K562 (cell line): ENCODE results near the gene AGPAT4. TPM values are rescaled to one million over a fixed set of nuclear protein-coding genes. Genes with fewer than 3 reads are reported as not detected.
A peak's percentile ranks its signal among the peaks of the same experiment; 100 is the strongest.

Source experiments
- CBX3 ChIP-seq, 2 experiments: IDR thresholded peaks; 1 replicate in 1 of 2; 2 replicates in 1 of 2; pipeline ENCODE4 v1.6.1; 2012; ENCODE audit warnings: inconsistent platforms in 2 of 2, low read length in 2 of 2, borderline replicate concordance in 1 of 2, control low read depth in 1 of 2
- CREB1 ChIP-seq, 2 experiments: sonication (generic) in 1 of 2; formaldehyde crosslinking in 1 of 2; IDR thresholded peaks; 2 replicates each; pipeline versions ENCODE4 v1.6.1 to v1.8.0; 2012 to 2022; ENCODE audit warnings: inconsistent platforms in 1 of 2, mild to moderate bottlenecking in 1 of 2, missing genetic modification reagents in 1 of 2, moderate library complexity in 1 of 2
- NUFIP1 ChIP-seq: fragments of 450-650 bp; IDR thresholded peaks from 2 replicates; pipeline ENCODE4 v1.6.1; 2018; ENCODE audit not compliant: partially characterized antibody
- PURB ChIP-seq: sonication (generic); formaldehyde crosslinking; IDR thresholded peaks from 2 replicates; pipeline ENCODE4 v1.9.0; 2021; ENCODE audit warnings: low read depth, mild to moderate bottlenecking, missing genetic modification reagents
- ZFX ChIP-seq: sonication (generic); formaldehyde crosslinking; IDR thresholded peaks from 2 replicates; pipeline ENCODE4 v1.8.0; 2022; ENCODE audit warnings: mild to moderate bottlenecking, missing genetic modification reagents, moderate library complexity
- ZNF23 ChIP-seq: fragments of 250-450 bp; sonication (Bioruptor Pico); IDR thresholded peaks from 2 replicates; pipeline ENCODE4 v1.4.0; 2020; ENCODE audit warnings: mild to moderate bottlenecking
- ZNF57 ChIP-seq: fragments of 450-650 bp; formaldehyde crosslinking; IDR thresholded peaks from 2 replicates; pipeline ENCODE4 v1.4.0; 2020; ENCODE audit warnings: mild to moderate bottlenecking, moderate library complexity
- ZNF695 ChIP-seq: fragments of 450-650 bp; formaldehyde crosslinking; IDR thresholded peaks from 2 replicates; pipeline ENCODE4 v1.4.0; 2020; ENCODE audit warnings: mild to moderate bottlenecking, moderate library complexity
- polyA plus RNA-seq, 8 experiments: library from polyadenylated mRNA; depleted of rRNA in 4 of 8; stranded (reverse) in 5 of 8; unstranded in 3 of 8; fragments of >200 nt; fragmentation: Nextera tagmentation in 2 of 8; fragmentation: Illumina TruSeq in 1 of 8; extraction: Ambion mirVana in 2 of 8; extraction: Trizol in 1 of 8; gene quantifications; 2 replicates each; pipeline versions ENCODE4 v1.2.1 to v1.2.3, GENCODE V29; 2011 to 2014; ENCODE audit warnings: inconsistent platforms in 1 of 8, missing spikeins in 1 of 8
- total RNA-seq, 7 experiments: library from RNA; depleted of rRNA in 6 of 7; stranded (reverse); fragments of >200 nt in 6 of 7; fragmentation: Illumina TruSeq in 2 of 7; extraction: Trizol in 2 of 7; gene quantifications; 2 replicates each; pipeline versions ENCODE4 v1.2.1 to v1.2.3, GENCODE V29; 2011 to 2021; ENCODE audit warnings: low replicate concordance in 1 of 7
- TF ChIP-seq, protein P1 (sequence below): IDR thresholded peaks from 2 replicates; pipeline ENCODE4 v1.6.1; 2016; ENCODE audit warnings: missing genetic modification characterization, missing compliant biosample characterization
- TF ChIP-seq, protein P2 (sequence below): IDR thresholded peaks from 3 replicates; pipeline ENCODE4 v1.6.1; 2011; ENCODE audit warnings: borderline replicate concordance, mild to moderate bottlenecking; ENCODE audit not compliant: insufficient read length, insufficient read depth
- TF ChIP-seq, protein P3 (sequence below): fragments of 250-450 bp; sonication (Bioruptor Pico); IDR thresholded peaks from 2 replicates; pipeline ENCODE4 v1.8.0; 2021; ENCODE audit warnings: borderline replicate concordance, mild to moderate bottlenecking, moderate library complexity; ENCODE audit not compliant: poor library complexity, severe bottlenecking
- TF ChIP-seq, protein P4 (sequence below): fragments of 450-650 bp; IDR thresholded peaks from 2 replicates; pipeline ENCODE4 v1.7.1; 2018; ENCODE audit warnings: mild to moderate bottlenecking, low read depth; ENCODE audit not compliant: partially characterized antibody
- TF ChIP-seq, protein P5 (sequence below): fragments of 450-650 bp; IDR thresholded peaks from 2 replicates; pipeline ENCODE4 v1.6.1; 2016; ENCODE audit warnings: low read depth, mild to moderate bottlenecking, moderate library complexity
- TF ChIP-seq, protein P6 (sequence below): fragments of 250-450 bp; sonication (Bioruptor Pico); IDR thresholded peaks from 2 replicates; pipeline ENCODE4 v1.4.0; 2020; ENCODE audit warnings: mild to moderate bottlenecking, moderate library complexity
- TF ChIP-seq, protein P7 (sequence below): sonication (generic); formaldehyde crosslinking; IDR thresholded peaks from 2 replicates; pipeline ENCODE4 v1.8.1; 2023; ENCODE audit warnings: mild to moderate bottlenecking, missing genetic modification reagents

The AGPAT4 gene
- total and polyA plus RNA-seq, 9 of the 15 experiments (the other 6 are each of a cell fraction or from before 2014, with no cell fraction given), result 2.2 to 15.0 (median 5.7) TPM

DNA sequence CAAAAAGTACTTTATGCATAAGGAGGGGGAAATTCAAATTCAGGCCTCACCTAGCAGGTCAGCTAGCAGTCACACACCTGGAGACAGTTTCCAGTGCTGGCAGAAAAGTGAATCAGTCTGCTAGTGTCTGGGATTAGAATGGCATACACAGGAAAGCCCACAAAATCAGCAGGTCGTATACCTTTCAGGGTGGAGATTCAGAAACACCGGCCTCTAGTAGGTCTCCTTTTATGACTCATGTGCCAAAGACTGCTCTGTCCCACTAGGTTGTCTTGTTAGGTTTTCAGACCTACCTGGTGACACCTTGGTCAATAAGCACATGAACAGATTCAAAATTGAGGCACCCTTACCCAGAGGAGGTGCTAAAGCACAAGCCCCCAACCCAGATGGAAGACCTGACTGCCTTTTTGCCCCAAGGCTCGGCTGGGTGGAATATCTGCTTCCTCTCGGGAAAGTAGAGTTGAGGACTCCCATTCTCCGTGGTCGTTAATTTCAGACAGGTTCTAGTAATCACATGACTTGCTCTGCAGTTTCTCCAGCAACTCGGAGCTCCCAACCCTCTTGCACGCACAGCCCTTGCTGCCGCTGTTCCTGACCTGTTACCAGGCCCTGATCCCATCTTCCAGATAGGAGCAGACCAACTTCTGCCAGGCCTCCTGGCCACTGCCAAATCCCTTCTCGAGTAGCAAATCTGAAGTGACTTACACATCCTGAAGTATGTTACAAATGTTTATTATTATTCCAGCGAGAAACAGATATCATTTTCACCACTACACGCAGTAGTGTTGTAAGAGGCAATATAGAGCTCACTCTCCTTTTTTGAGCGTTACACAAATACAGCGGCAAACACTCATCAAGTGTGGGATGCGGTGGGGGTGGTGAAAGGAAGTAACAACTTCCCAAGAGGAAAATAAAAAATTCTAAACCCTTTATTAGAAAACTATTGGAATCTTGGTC is 46.6 kb downstream of the AGPAT4 start (continued):
- TF ChIP-seq, protein P1, sequence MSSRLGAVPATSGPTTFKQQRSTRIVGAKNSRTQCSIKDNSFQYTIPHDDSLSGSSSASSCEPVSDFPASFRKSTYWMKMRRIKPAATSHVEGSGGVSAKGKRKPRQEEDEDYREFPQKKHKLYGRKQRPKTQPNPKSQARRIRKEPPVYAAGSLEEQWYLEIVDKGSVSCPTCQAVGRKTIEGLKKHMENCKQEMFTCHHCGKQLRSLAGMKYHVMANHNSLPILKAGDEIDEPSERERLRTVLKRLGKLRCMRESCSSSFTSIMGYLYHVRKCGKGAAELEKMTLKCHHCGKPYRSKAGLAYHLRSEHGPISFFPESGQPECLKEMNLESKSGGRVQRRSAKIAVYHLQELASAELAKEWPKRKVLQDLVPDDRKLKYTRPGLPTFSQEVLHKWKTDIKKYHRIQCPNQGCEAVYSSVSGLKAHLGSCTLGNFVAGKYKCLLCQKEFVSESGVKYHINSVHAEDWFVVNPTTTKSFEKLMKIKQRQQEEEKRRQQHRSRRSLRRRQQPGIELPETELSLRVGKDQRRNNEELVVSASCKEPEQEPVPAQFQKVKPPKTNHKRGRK (tag), result no peak
- TF ChIP-seq, protein P2, sequence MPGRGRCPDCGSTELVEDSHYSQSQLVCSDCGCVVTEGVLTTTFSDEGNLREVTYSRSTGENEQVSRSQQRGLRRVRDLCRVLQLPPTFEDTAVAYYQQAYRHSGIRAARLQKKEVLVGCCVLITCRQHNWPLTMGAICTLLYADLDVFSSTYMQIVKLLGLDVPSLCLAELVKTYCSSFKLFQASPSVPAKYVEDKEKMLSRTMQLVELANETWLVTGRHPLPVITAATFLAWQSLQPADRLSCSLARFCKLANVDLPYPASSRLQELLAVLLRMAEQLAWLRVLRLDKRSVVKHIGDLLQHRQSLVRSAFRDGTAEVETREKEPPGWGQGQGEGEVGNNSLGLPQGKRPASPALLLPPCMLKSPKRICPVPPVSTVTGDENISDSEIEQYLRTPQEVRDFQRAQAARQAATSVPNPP, result no peak
- TF ChIP-seq PURB (CRISPR knock-in tag) (no peak), CREB1 (IDR thresholded peaks at IDR 0.05) (peak; percentile 10; the same call in 1 of the 2 replicates), CREB1 (CRISPR knock-in tag; IDR thresholded peaks at IDR 0.05) (no peak), NUFIP1 (no peak), ZNF57 (no peak), ZNF23 (CRISPR knock-in tag) (no peak), ZFX (CRISPR knock-in tag) (peak; percentile 32; the same call in 1 of the 2 replicates), CBX3 (IDR thresholded peaks at IDR 0.05; ENCODE audit: borderline replicate concordance in 1 of 2, low read length in 2 of 2) (no peak), ZNF695 (no peak)
- TF ChIP-seq, protein P3, sequence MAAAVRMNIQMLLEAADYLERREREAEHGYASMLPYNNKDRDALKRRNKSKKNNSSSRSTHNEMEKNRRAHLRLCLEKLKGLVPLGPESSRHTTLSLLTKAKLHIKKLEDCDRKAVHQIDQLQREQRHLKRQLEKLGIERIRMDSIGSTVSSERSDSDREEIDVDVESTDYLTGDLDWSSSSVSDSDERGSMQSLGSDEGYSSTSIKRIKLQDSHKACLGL, result peak; percentile 3
- TF ChIP-seq, protein P4, sequence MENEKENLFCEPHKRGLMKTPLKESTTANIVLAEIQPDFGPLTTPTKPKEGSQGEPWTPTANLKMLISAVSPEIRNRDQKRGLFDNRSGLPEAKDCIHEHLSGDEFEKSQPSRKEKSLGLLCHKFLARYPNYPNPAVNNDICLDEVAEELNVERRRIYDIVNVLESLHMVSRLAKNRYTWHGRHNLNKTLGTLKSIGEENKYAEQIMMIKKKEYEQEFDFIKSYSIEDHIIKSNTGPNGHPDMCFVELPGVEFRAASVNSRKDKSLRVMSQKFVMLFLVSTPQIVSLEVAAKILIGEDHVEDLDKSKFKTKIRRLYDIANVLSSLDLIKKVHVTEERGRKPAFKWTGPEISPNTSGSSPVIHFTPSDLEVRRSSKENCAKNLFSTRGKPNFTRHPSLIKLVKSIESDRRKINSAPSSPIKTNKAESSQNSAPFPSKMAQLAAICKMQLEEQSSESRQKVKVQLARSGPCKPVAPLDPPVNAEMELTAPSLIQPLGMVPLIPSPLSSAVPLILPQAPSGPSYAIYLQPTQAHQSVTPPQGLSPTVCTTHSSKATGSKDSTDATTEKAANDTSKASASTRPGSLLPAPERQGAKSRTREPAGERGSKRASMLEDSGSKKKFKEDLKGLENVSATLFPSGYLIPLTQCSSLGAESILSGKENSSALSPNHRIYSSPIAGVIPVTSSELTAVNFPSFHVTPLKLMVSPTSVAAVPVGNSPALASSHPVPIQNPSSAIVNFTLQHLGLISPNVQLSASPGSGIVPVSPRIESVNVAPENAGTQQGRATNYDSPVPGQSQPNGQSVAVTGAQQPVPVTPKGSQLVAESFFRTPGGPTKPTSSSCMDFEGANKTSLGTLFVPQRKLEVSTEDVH, result no peak
- TF ChIP-seq, protein P5, sequence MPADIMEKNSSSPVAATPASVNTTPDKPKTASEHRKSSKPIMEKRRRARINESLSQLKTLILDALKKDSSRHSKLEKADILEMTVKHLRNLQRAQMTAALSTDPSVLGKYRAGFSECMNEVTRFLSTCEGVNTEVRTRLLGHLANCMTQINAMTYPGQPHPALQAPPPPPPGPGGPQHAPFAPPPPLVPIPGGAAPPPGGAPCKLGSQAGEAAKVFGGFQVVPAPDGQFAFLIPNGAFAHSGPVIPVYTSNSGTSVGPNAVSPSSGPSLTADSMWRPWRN, result no peak
- TF ChIP-seq, protein P6, sequence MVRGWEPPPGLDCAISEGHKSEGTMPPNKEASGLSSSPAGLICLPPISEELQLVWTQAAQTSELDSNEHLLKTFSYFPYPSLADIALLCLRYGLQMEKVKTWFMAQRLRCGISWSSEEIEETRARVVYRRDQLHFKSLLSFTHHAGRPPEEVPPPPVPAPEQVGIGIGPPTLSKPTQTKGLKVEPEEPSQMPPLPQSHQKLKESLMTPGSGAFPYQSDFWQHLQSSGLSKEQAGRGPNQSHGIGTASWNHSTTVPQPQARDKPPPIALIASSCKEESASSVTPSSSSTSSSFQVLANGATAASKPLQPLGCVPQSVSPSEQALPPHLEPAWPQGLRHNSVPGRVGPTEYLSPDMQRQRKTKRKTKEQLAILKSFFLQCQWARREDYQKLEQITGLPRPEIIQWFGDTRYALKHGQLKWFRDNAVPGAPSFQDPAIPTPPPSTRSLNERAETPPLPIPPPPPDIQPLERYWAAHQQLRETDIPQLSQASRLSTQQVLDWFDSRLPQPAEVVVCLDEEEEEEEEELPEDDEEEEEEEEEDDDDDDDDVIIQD (CRISPR knock-in tag), result no peak
- TF ChIP-seq, protein P7, sequence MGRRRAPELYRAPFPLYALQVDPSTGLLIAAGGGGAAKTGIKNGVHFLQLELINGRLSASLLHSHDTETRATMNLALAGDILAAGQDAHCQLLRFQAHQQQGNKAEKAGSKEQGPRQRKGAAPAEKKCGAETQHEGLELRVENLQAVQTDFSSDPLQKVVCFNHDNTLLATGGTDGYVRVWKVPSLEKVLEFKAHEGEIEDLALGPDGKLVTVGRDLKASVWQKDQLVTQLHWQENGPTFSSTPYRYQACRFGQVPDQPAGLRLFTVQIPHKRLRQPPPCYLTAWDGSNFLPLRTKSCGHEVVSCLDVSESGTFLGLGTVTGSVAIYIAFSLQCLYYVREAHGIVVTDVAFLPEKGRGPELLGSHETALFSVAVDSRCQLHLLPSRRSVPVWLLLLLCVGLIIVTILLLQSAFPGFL, result no peak
